IPS-20b (cell line): ENCODE results near the gene ERBIN.
"Not testable (repeated sequence)": the region's sequence is repeated elsewhere in the genome, so short reads cannot be mapped to it uniquely, and the experiment has no call there.

ENCODE experiments used
- H3K27ac ChIP-seq: one replicate; pipeline ENCODE4 v1.5.1; 2013; ENCODE audit warnings: low read length
- H3K27me3 ChIP-seq: 2 replicates; pipeline ENCODE4 v1.6.1; 2013; ENCODE audit warnings: mild to moderate bottlenecking, low read length, inconsistent platforms; ENCODE audit not compliant: insufficient read depth
- H3K36me3 ChIP-seq: 2 replicates; pipeline ENCODE4 v1.6.1; 2013; ENCODE audit warnings: low read depth, mild to moderate bottlenecking, inconsistent platforms, low read length, moderate library complexity; ENCODE audit not compliant: insufficient read depth
- H3K4me1 ChIP-seq: 2 replicates; pipeline ENCODE4 v1.6.1; 2013; ENCODE audit warnings: mild to moderate bottlenecking, control low read depth, inconsistent platforms, low read length, moderate library complexity; ENCODE audit not compliant: insufficient read depth
- H3K4me3 ChIP-seq: 2 replicates; pipeline ENCODE4 v1.5.1; 2013; ENCODE audit warnings: mild to moderate bottlenecking, low read length, inconsistent platforms
- H3K9ac ChIP-seq: 2 replicates; pipeline ENCODE4 v1.6.1; 2013; ENCODE audit warnings: low read depth, mild to moderate bottlenecking, inconsistent platforms, low read length, moderate library complexity
- H3K9me3 ChIP-seq: 2 replicates; pipeline ENCODE4 v1.6.1; 2013; ENCODE audit warnings: mild to moderate bottlenecking, low read depth, low read length, inconsistent platforms; ENCODE audit not compliant: insufficient read depth

Gene ERBIN

DNA sequence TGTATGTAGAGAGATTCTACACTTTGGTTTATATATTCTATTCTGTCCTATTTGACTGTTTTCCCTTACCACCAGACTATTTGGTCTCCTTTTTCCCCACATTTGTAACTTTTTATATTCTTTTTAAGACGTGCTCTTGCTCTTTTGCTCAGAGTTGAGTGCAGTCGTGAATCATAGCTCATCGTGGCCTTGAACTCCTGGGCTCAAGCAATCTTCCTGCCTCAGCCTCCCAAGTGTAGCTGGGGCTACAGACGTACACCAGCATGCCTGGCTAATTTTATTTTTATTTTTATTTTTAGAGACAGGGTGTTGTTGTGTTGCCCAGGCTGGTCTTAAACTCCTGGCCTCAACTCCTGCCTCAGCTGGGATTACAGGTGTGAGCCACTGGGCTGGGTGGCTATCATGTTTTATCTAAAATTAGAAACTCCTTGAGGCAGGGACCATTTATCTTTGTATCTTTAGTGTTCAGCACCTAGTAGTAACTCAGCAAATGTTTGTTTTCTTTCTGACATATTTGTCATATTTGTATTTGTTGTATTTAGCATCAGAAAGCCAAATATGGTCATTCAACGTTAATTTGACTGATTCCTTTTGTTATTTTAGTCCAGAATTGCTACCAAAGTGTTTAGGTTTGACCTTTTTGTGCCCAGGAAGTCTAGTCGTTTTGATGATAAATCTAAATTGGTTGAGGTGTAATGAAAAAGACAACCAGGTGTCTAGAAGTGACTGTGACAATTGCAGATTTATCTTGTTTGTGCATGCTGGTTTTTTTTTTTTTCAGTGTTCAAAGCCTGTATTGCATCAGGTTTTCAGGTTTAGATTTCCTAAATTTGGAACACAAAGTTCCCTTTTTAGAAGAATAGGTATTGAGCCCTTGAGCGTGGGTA lies 44.3 kb downstream of the ERBIN start:
- Histone ChIP-seq H3K9me3 (0 out of 2 replicates have a peak, but pooled peaks cover 5% of the 10 kb centered on the region), H3K36me3 (peaks cover under 1% of the 10 kb centered on the region; the same call in 1 of the 2 replicates), H3K9ac (no peak overlapping the region), H3K4me3 (no peak overlapping the region), H3K27me3 (no peaks in the 10 kb centered on the region), H3K27ac (no peak overlapping the region), H3K4me1 (peaks cover 13% of the 10 kb centered on the region)

DNA sequence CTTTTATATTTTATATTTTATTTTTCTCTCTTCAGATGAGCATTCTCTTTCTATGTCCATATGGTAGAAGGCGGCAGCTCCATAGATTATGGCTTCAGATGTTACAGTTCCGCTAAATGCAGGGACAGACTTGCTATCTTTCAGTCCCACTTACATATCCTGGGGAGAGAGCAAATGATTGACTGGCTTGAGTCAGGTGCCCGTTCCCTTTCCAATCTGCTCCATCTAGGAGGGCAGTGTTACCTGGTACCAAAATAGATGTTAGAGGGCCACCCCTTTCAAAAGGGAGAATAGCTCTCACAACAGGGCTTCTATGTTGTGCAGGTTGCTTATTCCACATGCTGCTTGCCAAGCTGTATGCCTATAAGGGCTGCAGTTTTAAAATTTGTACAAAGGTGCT lies 45.3 kb downstream of the ERBIN start:
- 0 out of 2 replicates have a peak, but pooled peaks cover 10% of the 10 kb centered on the region for H3K9me3 ChIP-seq
- peaks cover 13% of the 10 kb centered on the region for H3K4me1 ChIP-seq
- H3K9ac ChIP-seq = no peak overlapping the region
- H3K27ac ChIP-seq = no peak overlapping the region
- no peak overlapping the region for H3K4me3 ChIP-seq
- H3K27me3 ChIP-seq = no peaks in the 10 kb centered on the region
- peaks cover 5% of the 10 kb centered on the region; the same call in 1 of the 2 replicates for H3K36me3 ChIP-seq

DNA sequence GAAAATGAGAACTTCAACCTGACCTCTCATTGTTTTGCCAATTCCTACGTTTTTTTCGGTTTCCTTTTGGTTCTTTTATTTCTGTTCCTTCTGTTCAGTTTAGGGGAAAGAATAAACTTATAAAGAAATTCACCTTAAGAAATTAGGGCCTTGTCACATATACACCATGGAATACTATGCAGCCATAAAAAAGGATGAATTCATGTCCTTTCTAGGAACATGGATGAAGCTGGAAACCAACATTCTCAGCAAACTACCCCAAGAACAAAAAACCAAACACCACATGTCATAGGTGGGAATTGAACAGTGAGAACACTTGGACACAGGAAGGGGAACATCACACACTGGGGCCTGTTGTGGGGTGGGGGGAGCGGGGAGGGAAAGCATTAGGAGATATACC lies 46.5 kb downstream of the ERBIN start:
- H3K27ac ChIP-seq, H3K27me3 ChIP-seq, H3K4me3 ChIP-seq, H3K36me3 ChIP-seq, H3K9ac ChIP-seq: not testable (repeated sequence)
- peaks cover 13% of the 10 kb centered on the region for H3K4me1 ChIP-seq
- peaks cover 12% of the 10 kb centered on the region; the same call in 1 of the 2 replicates for H3K9me3 ChIP-seq

DNA sequence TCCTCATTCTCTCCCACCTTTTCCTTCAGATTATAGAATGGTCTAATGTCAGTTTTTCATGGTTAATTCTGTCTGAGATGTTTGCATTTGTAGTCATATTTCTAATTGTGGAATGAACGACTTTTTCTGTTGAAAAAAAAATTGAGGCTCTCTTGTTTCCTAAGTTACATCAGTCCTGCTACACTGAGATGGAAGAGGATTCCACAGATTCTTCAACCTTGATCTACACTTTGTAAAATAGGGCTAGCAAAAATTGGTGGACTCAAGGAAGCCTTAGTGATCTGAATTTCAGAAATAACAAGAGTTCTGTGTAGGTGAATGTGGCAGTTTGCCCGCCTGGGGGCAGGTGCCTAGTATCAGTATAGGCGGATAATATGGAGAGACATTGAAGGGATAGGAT lies 51.9 kb downstream of the ERBIN start:
- Histone ChIP-seq H3K27ac (no peak overlapping the region), H3K4me3 (no peak overlapping the region), H3K36me3 (peaks cover 13% of the 10 kb centered on the region; the same call in 1 of the 2 replicates)

DNA sequence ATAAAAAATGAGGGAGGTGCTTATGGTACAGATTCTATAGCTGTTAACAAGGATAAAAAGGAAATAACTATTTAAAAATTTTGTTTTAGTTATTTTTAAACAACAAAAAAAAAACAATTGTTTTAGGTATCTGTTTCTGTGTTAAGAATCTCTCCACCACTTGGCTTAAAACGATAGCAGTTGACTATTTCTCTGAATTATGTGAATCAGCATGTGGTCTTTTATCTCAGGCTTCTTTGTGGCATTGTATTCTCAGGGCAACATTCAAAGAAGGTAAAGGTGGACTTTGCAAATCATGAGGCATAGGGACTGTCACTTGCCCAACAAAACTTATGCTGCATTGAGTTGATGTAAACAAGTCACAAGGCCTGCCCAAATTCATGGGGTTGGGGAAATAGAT lies 55.2 kb downstream of the ERBIN start:
- Histone ChIP-seq H3K9me3 (peaks cover 6% of the 10 kb centered on the region; the same call in 1 of the 2 replicates), H3K4me3 (peak overlapping the region; percentile 14; the same call in 1 of the 2 replicates), H3K36me3 (peaks cover 8% of the 10 kb centered on the region; the same call in 1 of the 2 replicates), H3K9ac (no peak overlapping the region), H3K27me3 (no peaks in the 10 kb centered on the region), H3K27ac (no peak overlapping the region), H3K4me1 (peaks cover 24% of the 10 kb centered on the region)

More for the DNA sequence above, 51.9 kb downstream of the ERBIN start:
- Histone ChIP-seq H3K9me3 (peaks cover 11% of the 10 kb centered on the region; the same call in 1 of the 2 replicates), H3K4me1 (peaks cover 19% of the 10 kb centered on the region), H3K27me3 (no peaks in the 10 kb centered on the region), H3K9ac (no peak overlapping the region)

DNA sequence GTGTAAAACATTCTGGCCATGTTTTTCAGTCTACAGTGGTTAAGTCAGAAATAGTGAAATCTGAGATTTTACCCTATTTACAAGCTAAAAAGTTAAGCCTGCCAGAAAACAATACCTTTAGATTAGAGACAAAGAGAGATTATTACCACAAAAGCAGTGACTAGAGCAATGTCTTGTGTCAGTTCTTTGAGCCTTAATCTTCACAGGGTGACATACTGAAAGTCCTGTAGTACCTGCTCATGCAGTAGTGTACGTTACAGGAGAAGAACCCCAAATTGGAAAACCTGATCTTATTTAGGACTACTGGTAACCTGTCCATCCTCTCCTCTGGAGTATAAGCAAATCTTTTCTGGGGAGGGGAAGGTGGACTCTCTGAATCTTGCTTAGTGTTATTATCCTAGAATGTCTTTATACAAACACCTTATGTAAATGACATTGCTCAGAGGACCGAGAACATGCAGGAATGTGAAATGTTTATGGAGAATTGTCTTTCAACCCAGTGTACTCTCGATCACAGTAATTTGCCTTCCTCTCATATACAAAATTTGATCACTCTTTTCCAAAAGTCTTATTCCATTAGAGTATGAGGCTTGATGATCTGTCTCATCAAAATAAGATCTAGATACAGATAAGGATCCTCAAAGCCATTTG lies 55.7 kb downstream of the ERBIN start:
- Histone ChIP-seq H3K9ac (no peak overlapping the region), H3K9me3 (peaks cover 6% of the 10 kb centered on the region; the same call in 1 of the 2 replicates), H3K4me3 (0 out of 2 replicates have a peak overlapping the region, but pooled peaks have one; percentile 14), H3K27me3 (no peaks in the 10 kb centered on the region), H3K36me3 (peaks cover 8% of the 10 kb centered on the region; the same call in 1 of the 2 replicates), H3K27ac (no peak overlapping the region), H3K4me1 (peaks cover 24% of the 10 kb centered on the region)

DNA sequence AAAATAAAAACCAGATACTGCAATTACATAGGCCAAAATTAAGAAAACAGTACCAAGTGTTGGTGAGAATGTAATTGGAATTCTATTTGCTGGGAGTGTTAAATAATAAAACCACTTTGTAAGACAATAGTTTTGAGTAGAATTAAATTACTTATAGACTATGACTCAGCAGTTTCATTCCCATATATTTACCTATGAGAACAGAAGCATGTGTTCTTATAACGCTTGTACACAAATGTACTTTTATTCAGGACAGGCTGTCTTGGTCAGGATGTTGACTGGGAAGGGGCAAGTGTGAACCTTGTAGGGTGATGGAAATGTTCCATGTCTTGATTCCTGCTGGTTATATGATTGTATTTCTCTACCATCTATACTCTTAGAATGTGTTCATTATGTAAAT lies 56.3 kb downstream of the ERBIN start:
- Histone ChIP-seq H3K4me1 (peaks cover 24% of the 10 kb centered on the region), H3K4me3 (no peak overlapping the region), H3K9ac (no peak overlapping the region), H3K27ac (no peak overlapping the region), H3K27me3 (no peaks in the 10 kb centered on the region), H3K36me3 (peaks cover 8% of the 10 kb centered on the region; the same call in 1 of the 2 replicates), H3K9me3 (peaks cover 6% of the 10 kb centered on the region; the same call in 1 of the 2 replicates)

DNA sequence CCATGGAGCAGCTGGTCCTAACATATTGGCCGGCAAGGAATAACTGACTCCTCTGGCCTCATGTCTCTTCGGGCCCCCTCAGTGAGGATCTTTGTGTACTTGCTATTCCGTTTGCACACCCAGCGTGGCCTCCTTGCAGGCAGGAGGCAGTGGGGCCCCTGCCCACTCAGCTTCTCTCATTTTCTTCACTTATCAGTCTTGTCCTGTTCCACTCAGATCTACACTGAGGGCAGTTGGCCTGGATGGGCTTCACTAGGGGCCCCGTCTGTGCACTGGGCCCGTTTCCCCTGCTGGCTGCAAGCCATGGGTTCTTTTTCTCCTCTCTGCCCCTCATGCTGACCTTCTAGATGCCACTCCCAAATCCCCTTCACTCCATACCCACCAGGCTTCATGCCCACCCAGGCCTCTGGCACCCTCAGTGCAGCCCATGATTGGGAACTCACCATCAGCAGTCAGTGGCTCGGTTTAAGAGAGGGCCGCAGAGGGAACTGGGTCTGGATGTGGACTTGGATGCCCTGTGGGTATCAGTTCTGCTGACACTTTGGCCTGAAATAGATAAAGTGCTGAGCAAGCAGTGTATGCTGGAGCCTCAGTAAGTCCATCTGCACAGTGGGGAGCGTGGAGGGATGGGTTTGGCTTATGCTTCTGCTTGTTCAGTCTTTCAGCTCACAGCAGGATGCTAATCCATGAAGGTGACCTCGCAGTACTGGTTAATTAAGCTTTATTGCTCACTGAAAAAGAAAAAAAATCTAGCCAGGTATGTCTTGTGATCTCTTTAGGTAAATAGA lies 57.9 kb downstream of the ERBIN start:
- Histone ChIP-seq H3K27me3 (no peaks in the 10 kb centered on the region), H3K27ac (no peak overlapping the region), H3K4me3 (no peak overlapping the region), H3K4me1 (peaks cover 24% of the 10 kb centered on the region), H3K9ac (no peak overlapping the region), H3K9me3 (no peaks in the 10 kb centered on the region), H3K36me3 (no peaks in the 10 kb centered on the region)

DNA sequence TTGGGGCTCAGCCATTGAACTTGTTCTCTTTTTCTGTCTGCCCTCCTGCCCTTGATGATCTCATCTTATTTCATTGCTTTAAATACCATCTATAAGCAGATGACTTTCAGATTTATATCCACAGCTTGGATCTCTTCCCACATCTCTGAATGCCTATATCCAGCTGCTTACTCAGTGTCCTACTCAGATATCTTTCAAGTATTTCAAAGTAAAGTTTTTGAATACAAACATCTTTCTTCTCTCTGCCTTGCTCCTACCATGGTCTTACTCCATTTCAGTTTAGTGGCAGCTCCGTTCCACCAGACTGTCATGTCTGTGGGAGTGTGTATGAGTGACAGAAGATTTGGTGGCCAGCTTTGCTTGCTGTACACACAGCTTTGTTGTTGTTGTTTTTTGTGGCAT lies 59.7 kb downstream of the ERBIN start:
- Histone ChIP-seq H3K36me3 (no peaks in the 10 kb centered on the region), H3K4me1 (peaks cover 22% of the 10 kb centered on the region), H3K27ac (no peak overlapping the region), H3K4me3 (no peak overlapping the region), H3K27me3 (no peaks in the 10 kb centered on the region), H3K9me3 (no peaks in the 10 kb centered on the region), H3K9ac (no peak overlapping the region)

DNA sequence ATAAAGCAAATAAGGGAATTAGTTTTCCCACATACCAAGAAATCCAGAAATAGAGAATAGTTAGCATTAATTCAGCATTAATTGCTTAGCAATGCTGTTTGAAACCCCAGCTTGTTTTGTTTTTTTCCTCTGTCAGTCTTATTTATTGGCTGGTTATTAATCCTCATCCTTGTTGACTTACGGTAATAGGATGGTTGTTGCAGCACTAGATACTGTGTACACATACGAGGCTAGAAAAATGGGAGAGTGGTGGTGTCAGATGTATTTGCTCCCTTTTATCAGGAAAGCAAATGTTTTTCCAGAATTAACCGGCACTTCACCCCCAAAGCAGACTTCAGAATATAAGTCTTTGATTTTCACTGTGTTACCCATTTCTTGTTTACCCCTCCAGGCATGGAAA lies 60.4 kb downstream of the ERBIN start:
- H3K36me3 ChIP-seq = no peaks in the 10 kb centered on the region
- no peaks in the 10 kb centered on the region for H3K27me3 ChIP-seq
- H3K4me1 ChIP-seq = peaks cover 16% of the 10 kb centered on the region
- no peak overlapping the region for H3K4me3 ChIP-seq
- no peaks in the 10 kb centered on the region for H3K9me3 ChIP-seq
- H3K27ac ChIP-seq = no peak overlapping the region
- no peak overlapping the region for H3K9ac ChIP-seq

DNA sequence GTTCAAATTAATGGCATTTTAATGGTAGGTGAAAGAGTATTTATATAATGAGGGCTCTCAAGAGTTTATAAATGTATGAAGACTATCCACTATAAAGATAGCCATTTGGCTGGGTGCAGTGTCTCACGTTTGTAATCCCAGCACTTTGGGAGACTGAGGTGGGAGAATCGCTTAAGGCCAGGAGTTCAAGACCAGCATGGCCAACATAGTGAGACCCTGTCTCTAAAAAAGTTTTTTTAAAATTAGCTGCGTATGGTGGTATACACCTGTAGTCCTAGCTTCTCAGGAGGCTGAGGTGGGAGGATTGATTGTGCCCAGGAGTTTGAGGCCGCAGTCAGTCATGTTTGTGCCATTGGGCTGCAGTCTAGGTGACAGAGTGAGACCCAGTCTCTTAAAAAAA lies 61.6 kb downstream of the ERBIN start:
- no peaks in the 10 kb centered on the region for H3K27me3 ChIP-seq

More for the DNA sequence above, 61.6 kb downstream of the ERBIN start:
- Histone ChIP-seq H3K9ac (no peak overlapping the region), H3K4me1 (peaks cover 11% of the 10 kb centered on the region; the same call in 1 of the 2 replicates), H3K9me3 (no peaks in the 10 kb centered on the region), H3K4me3 (no peak overlapping the region), H3K27ac (no peak overlapping the region), H3K36me3 (no peaks in the 10 kb centered on the region)
